ENCODE measurements around the gene C11orf86. TPM values are rescaled to one million over a fixed set of nuclear protein-coding genes. Genes with fewer than 3 reads are reported as not detected.

The C11orf86 gene, protein sequence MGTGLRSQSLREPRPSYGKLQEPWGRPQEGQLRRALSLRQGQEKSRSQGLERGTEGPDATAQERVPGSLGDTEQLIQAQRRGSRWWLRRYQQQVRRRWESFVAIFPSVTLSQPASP
- 0.34 TPM in 1 of 2 replicates, not detected in the other for total RNA-seq

DNA sequence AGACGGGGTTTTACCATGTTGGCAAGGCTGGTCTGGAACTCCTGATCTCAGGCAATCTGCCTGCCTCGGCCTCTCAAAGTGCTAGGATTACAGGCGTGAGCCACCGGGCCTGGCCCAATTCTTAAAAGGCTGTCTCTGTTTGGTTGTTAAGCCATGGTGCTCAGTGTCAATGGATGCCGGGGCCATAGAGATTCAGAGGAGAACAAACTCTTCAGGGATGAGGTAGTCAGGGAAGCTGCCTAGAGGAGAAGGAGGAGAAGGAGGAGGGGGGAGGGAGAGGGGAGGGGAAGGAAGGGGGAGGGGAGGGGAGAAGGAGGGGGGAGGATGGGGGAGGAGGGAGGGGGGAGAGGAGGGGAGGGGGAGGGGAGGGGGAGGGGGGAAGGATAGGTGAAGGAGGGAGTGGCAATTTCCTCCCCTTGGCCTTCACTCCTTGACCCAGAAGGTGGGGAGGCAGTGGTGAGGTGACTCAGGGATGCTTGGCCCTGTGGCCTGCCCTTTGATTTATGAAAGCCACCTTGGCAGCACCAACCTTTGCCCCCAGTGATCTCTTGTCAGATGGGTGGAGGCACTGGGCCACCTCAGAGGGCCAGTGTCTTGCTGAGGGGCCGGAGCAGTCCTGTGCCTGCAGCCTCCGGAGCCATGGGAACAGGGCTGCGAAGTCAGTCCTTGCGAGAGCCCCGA lies at the start of gene C11orf86:
TSS of gene C11orf86 (plus strand) at position 581 of the 681 bp plus-strand sequence. CDS start at position 640, 59 bp downstream.

DNA sequence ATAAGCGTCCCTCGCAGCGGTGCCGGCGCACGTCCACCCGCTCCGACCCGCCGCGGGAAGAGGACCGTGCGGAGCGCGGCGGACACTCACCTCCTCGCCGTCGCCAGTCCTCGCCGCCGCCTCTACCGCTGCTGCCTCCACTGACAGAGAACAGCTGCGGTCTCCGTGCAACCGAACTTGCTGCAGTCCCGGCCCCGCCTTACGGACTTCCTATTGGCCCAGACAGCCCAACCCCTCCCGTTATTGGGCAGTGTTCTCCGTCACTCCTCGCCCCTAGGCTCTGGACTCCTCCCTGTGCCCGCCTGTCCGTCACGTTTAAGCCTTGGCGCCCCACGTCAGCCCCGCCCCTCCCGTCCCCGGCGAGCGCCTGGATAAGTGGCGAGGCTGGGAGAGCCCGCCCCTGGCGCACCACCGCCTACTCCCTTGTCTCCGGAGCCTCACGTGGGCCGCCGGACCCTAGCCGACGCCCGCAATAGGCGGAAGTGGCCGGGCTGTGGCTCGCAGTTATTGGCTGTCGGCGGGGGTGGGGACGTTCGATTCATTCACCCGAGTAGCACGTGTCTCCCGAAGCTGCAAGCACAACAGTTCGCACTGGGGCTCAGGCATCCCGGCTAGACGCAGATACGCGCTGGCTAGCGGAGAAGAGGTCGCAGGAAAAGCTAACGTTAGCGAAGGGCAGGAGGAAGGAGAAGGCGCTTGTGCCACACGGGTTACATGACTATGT lies 16.7 kb upstream of the C11orf86 start, which contains the start of gene PC:
TSS of gene PC (minus strand) at position 152 of the 724 bp plus-strand sequence. CDS start 86,224 bp downstream, outside the sequence.

DNA sequence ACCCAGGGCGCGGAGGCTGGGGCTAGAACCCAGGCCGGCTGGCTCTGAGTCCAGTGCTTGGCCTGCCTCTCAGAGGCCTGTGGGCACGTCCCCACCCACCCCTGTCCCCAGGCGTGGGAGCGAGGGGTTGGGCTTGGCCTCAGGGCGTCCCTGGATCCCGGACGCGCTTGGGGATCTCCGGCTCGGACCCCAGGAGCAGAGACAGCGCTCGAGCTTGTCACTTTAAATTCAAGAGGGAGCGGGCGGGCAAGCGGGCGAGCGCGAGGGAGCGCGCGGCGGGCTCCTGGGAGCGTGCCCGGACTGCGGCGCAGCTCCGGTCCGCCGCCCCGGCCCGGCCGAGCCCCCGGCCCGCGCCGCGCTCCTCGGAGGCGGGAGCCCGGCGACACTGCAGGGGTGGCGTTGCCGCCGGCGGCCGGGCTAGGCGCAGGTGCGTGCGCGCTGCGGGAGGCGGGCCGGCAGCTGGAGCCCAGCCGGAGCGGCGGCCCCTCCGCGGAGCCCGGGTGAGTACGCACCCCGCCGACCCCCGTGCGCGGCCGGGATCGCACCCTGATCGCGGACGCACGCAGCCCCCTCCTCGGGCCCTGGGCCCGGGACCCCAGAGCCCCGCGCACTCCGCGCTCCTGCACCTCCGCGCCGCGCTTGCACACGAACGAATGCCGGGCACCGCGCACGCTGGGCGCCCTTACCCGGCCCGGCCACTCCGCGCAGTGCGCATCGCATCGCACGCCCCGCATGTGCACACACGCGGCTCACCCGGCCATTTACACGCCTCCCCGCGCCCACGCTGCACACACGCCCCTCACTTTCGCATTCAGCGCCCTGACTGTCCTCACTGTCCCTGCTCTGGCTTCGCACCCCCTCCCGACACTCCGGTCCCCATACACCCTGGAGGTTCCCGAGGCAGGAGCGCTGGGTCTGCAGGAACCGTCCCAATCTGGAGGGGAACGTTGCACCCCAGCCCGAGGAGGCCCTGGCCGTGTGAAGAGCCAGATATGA lies 48.2 kb downstream of the C11orf86 start, which contains the start of gene SYT12:
TSS of gene SYT12 (plus strand) at position 174 of the 996 bp plus-strand sequence. CDS start 7,011 bp downstream, outside the sequence.

Other genes starting within 250 kb of the C11orf86 start
- gene SPTBN2, start 246.1 kb upstream of the C11orf86 start, total RNA-seq: 0.89 and 2.0 TPM in 2 replicates
- gene RCE1, start 131.9 kb upstream of the C11orf86 start, total RNA-seq: 21.0 and 21.2 TPM in 2 replicates
- 36.1 TPM in 2 replicates for gene LRFN4, start 118.2 kb upstream of the C11orf86 start, total RNA-seq
- 19.2 and 21.7 TPM in 2 replicates for gene PC, start 16.9 kb upstream of the C11orf86 start, total RNA-seq
- under 0.01 and 0.17 TPM in 2 replicates for gene SYT12, start 47.8 kb downstream of the C11orf86 start, total RNA-seq
- gene RHOD, start 81.5 kb downstream of the C11orf86 start, total RNA-seq: 12.4 and 17.1 TPM in 2 replicates
- 16.9 and 17.1 TPM in 2 replicates for gene KDM2A, start 144.0 kb downstream of the C11orf86 start, total RNA-seq

Measured in bronchus fibroblast of lung (primary cell).